ENCODE measurements around the gene DNHD1.

- no peak for TF ChIP-seq SIN3A (IDR thresholded peaks at IDR 0.05; ENCODE audit: borderline replicate concordance, insufficient read depth, low read length)
- TF ChIP-seq, protein P1, sequence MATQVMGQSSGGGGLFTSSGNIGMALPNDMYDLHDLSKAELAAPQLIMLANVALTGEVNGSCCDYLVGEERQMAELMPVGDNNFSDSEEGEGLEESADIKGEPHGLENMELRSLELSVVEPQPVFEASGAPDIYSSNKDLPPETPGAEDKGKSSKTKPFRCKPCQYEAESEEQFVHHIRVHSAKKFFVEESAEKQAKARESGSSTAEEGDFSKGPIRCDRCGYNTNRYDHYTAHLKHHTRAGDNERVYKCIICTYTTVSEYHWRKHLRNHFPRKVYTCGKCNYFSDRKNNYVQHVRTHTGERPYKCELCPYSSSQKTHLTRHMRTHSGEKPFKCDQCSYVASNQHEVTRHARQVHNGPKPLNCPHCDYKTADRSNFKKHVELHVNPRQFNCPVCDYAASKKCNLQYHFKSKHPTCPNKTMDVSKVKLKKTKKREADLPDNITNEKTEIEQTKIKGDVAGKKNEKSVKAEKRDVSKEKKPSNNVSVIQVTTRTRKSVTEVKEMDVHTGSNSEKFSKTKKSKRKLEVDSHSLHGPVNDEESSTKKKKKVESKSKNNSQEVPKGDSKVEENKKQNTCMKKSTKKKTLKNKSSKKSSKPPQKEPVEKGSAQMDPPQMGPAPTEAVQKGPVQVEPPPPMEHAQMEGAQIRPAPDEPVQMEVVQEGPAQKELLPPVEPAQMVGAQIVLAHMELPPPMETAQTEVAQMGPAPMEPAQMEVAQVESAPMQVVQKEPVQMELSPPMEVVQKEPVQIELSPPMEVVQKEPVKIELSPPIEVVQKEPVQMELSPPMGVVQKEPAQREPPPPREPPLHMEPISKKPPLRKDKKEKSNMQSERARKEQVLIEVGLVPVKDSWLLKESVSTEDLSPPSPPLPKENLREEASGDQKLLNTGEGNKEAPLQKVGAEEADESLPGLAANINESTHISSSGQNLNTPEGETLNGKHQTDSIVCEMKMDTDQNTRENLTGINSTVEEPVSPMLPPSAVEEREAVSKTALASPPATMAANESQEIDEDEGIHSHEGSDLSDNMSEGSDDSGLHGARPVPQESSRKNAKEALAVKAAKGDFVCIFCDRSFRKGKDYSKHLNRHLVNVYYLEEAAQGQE (IDR thresholded peaks at IDR 0.05; ENCODE audit: insufficient read depth in 1 of 2, low read depth in 2 of 2, low read length in 2 of 2) = no peak
- no peak for TF ChIP-seq POLR2AphosphoS5 (IDR thresholded peaks at IDR 0.05; ENCODE audit: low read depth, low read length)
These were observed 123.6 kb downstream of the DNHD1 start for GRCh38 chr11:6620636-6621035.
